Effector memory CD8-positive, alpha-beta T cell (primary cell): ENCODE results near the gene C9orf78.

Experiments
- ATAC-seq: fragments of 150-1000 bp; cut with Tn5 transposase; replicated peaks from 2 replicates; pipeline ENCODE4 v1.10.0; 2021; ENCODE audit warnings: mild to moderate bottlenecking, moderate library complexity
- DNase-seq, 3 experiments: peaks; one replicate each; pipeline ENCODE4 v3.0.0; 2021
- H3K27ac Mint-ChIP-seq, 2 donors: one replicate each; pipeline ENCODE4 v1.8.0; 2022; ENCODE audit warnings: mild to moderate bottlenecking in 2 of 2, mixed read lengths in 2 of 2, moderate library complexity in 2 of 2
- H3K27me3 Mint-ChIP-seq, 2 donors: one replicate each; pipeline ENCODE4 v1.8.0; 2022; ENCODE audit warnings: mixed read lengths in 2 of 2
- H3K36me3 Mint-ChIP-seq: one replicate; pipeline ENCODE4 v1.8.0; 2022; ENCODE audit warnings: mild to moderate bottlenecking, moderate library complexity, mixed read lengths; ENCODE audit not compliant: insufficient read depth
- H3K4me1 Mint-ChIP-seq, 2 donors: one replicate each; pipeline ENCODE4 v1.8.0; 2022; ENCODE audit warnings: low read depth in 2 of 2, mixed read lengths in 2 of 2
- H3K4me3 Mint-ChIP-seq, 2 donors: one replicate each; pipeline ENCODE4 v1.8.0; 2022; ENCODE audit warnings: mild to moderate bottlenecking in 2 of 2, mixed read lengths in 2 of 2, moderate library complexity in 2 of 2
- H3K9me3 Mint-ChIP-seq, 2 donors: one replicate each; pipeline ENCODE4 v1.8.0; 2022; ENCODE audit warnings: mixed read lengths in 2 of 2

Gene C9orf78

DNA sequence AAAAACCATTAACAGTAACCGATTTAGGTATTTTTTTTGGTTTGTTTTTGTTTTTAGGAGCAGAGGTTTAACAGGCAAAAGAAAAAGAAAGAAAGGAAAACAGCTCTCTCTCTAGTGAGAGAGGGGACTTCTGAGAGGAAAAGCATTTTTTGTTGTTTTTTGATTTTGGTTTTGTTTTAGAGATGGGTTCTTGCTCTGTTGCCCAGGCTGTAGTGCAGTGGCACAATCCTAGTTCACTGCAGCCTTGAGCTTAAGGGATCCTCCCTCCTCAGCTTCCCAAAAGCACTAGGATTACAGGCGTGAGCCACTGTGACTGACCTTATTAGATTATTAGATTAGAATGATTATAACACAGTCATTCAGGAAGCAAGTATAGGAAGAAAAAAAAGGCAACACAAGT, 10.3 kb upstream of the C9orf78 start:
- Mint-ChIP-seq H3K4me1 (peaks cover 8 to 15% of the 10 kb centered on the region in 2 donors), H3K27ac (peak overlapping the region; percentile 71 to 88), H3K27me3 (no peaks in the 10 kb centered on the region), H3K4me3 (no peak overlapping the region), H3K36me3 (peaks cover 19% of the 10 kb centered on the region), H3K9me3 (no peaks in the 10 kb centered on the region)
- ATAC-seq (no peak), DNase-seq (no peak)

DNA sequence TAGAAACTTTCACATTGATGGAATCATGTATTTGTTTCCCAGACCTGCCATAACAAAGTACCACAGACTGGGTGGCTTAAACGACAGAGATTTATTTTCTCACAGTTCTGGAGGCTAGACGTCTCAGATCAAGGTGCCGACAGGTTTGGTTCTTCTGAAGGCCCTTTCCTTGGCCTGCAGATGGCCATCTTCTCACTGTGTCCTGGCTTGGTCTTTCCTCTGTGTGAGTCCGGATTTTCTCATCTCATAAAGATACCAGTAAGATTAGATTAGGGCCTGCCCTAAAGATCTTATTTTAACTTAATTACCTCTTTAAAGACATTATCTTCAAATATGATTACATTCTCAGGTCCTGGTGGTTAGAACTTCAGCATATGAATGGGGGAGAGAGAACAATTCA, 6.0 kb upstream of the C9orf78 start:
- no peaks in the 10 kb centered on the region for H3K27me3 Mint-ChIP-seq
- ATAC-seq, result no peak
- H3K4me3 Mint-ChIP-seq, result no peak overlapping the region
- no peak for DNase-seq
- peaks cover 35 to 41% of the 10 kb centered on the region in 2 donors for H3K4me1 Mint-ChIP-seq
- H3K9me3 Mint-ChIP-seq, result no peaks in the 10 kb centered on the region
- peak overlapping the region; percentile 29 to 32 for H3K27ac Mint-ChIP-seq
- H3K36me3 Mint-ChIP-seq, result peaks cover 13% of the 10 kb centered on the region

DNA sequence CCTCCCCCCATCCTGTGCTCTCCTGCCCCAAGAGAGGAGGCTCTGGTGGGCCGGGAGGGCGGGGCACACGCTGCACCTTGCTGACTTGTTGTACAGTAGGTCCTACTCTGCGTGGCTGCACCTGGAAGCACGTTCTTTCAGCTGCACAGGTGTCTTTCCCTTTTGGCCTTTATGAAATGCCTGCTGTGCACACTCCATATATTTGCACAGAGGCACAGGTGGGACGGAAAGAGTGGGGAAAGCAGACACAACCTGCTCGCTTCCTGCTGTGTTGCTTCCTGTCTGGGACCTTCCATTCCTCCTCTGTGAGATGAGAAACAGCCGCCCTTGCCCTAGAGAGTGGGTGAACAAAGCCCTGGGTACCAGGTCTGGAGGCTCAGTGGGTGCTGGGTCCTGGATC, 5.0 kb upstream of the C9orf78 start:
- H3K4me1 Mint-ChIP-seq, result peaks cover 38 to 40% of the 10 kb centered on the region in 2 donors
- H3K4me3 Mint-ChIP-seq, result peak overlapping the region in 1 of 2 donors; percentile 27
- peaks cover 19% of the 10 kb centered on the region for H3K36me3 Mint-ChIP-seq
- H3K27me3 Mint-ChIP-seq, result no peaks in the 10 kb centered on the region
- ATAC-seq, result no peak
- no peaks in the 10 kb centered on the region for H3K9me3 Mint-ChIP-seq
- DNase-seq, result no peak
- peak overlapping the region in 1 of 2 donors; percentile 44 for H3K27ac Mint-ChIP-seq

DNA sequence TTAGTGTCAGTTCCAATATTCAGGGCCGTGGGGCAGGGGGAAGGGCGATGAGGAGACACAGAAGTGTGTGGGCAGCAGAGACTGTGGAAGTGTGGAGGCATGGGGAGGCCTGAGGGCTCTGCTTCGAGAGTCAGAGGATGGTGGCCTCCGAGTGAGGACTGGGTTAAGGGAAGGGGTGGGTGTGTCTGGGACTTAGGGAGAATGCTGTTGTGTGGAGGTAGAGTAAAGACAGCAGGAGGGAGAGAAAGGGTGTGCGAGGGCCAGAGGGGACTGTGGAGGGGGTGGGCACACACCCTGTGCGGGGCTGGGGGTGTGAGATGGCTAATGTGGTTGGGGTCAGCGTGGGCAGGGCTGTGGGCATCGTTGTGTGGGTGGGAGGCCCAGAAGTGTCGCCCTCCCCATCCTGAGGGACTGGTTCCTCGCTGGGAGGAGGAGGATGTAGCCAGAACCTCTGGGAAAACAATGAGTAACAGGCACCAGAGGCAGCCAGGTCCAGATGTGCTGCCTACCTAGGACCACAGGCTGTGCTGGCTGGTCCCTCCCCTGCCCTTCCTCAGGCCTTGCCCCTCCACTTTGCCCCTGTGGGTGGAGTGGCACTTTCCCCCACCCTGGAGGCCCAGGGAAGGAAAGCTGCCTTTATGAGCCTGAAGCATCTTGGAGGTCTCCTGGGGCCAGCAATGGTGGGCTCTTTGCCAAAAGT, 4.4 kb upstream of the C9orf78 start:
- Mint-ChIP-seq H3K9me3 (no peaks in the 10 kb centered on the region), H3K27me3 (no peaks in the 10 kb centered on the region), H3K36me3 (peaks cover 25% of the 10 kb centered on the region), H3K27ac (peak overlapping the region; percentile 44 to 52), H3K4me1 (peaks cover 43 to 46% of the 10 kb centered on the region in 2 donors), H3K4me3 (peak overlapping the region; percentile 54 to 70)
- DNase-seq (no peak), ATAC-seq (no peak)

DNA sequence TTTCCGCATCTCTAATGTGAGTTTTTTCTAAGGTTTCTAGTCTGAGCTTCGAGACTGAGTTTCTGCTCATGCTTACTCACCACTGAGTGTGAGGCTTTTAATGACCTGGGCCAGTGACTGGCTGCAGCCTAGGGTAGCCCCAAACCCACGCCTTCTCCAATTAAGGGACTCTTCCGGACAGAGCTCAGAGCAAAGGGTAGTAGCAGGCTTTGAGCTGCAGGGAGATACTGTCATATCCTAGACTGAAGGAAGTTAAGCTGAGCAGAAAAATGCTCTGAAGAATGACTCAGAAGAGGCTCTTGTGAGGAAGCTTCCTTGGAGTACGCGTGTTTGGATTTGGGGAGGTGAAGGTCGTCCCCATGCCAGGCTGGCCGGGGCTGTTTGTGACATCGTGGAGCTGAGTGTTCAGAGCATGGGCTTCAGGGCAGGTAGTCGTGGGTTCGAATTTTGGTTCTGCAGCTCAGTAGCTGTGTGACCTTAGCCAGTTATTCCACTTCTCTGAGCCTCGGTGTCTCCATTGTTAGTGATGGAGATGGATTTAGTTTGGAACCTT, 3.7 kb upstream of the C9orf78 start:
- Mint-ChIP-seq H3K4me3 (peak overlapping the region; percentile 54 to 70), H3K36me3 (peaks cover 31% of the 10 kb centered on the region), H3K4me1 (peaks cover 50 to 51% of the 10 kb centered on the region in 2 donors), H3K9me3 (no peaks in the 10 kb centered on the region), H3K27ac (peak overlapping the region; percentile 30 to 52), H3K27me3 (no peaks in the 10 kb centered on the region)
- ATAC-seq (no peak), DNase-seq (no peak)

DNA sequence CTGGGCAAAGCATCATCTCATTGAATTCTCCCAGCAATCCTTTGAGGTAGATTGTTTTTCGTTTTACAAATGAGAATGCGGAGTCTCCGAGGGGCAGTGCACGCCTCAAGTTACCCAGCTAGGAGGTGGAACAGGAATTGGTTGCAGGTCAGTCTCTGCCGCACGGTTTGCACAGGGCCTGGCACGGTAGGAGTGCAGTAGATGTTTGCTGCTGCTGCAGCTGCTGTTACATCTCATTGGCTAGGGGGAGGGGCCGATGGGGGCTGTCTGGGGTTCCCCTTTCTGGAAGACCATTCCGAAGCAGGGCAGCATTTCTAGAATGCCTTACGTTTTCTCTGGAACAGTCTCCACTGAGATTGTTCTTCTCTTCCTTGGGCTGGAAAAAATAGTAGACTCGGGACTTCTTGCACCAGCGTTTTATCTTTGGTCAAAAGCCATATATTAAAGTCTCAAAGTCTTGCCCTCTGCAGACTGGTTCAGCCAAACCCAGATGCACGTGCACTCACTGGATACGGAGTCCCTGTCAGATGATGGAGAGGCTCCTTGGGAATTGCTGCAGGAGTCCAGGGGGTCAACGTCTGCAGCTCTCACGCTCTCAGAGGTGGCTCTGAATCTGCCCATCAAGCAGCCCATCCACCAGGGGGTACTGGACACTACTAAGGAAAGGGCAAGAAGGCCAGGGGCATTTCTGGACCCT, 1.4 kb upstream of the C9orf78 start:
- peak in 2 of 3 experiments; percentile 8 to 11 for DNase-seq
- peak overlapping the region; percentile 94 to 98 for H3K27ac Mint-ChIP-seq
- no peaks in the 10 kb centered on the region for H3K9me3 Mint-ChIP-seq
- peak overlapping the region; percentile 92 to 99 for H3K4me3 Mint-ChIP-seq
- H3K27me3 Mint-ChIP-seq, result no peaks in the 10 kb centered on the region
- H3K36me3 Mint-ChIP-seq, result peaks cover 52% of the 10 kb centered on the region
- no peak for ATAC-seq
- H3K4me1 Mint-ChIP-seq, result peaks cover 54 to 58% of the 10 kb centered on the region in 2 donors

DNA sequence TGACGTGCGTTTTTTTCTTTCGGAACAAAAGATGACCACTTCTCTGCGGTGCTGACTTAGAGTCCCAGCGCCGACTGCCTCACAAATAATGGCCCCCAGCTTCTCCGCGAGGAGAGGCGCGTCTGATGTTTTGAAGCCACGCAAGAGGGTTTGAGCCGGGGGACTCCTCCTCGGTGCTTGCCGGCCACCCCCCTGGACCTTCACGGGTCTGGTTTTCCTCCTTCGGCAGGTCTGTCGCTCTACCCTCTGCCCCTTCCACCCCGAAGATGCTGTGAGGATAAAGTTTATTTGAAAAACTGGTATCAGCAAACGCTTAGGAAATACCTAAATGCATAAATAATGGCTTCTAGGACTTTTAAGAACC, 767 bp upstream of the C9orf78 start:
- H3K4me1 Mint-ChIP-seq, result peaks cover 50 to 58% of the 10 kb centered on the region in 2 donors
- ATAC-seq, result peak; percentile 3
- H3K4me3 Mint-ChIP-seq, result peak overlapping the region; percentile 92 to 99
- peaks cover 58% of the 10 kb centered on the region for H3K36me3 Mint-ChIP-seq
- no peaks in the 10 kb centered on the region for H3K9me3 Mint-ChIP-seq
- no peaks in the 10 kb centered on the region for H3K27me3 Mint-ChIP-seq
- no peak for DNase-seq
- H3K27ac Mint-ChIP-seq, result peak overlapping the region; percentile 94 to 98

DNA sequence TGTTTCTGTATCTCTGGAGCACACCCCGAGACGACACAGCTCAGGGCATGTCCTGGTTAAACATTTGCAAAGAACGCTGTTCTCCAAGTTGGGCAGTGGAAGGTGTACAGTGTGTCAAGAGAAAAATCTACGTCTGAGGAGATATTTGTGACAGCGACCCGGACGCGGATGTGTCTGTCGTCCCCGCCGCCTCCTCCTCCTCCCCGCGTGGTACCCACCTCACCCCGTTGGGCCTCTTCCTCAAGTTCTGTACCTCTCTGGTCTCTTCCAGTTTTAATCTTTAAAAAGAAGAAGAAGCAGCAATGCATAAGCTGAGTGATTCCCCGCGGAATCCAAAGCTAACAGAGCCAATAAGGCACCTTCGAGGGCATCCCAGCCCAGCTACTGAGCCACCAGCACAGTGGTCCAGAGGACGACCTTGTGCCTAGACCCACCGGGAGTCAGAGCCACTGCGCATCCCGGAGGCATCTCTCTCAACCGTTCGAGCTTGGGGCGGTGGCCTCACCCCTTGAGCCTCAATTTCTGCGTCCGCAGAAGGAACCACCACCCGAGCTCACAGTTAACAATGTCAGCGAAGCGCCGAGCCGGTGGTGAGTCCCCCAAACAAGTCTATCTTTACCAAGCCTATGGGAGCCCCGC, 467 bp downstream of the C9orf78 start:
- H3K36me3 Mint-ChIP-seq, result peaks cover 70% of the 10 kb centered on the region
- DNase-seq (peak; percentile 29 to 52 (median 31)), ATAC-seq (peak; percentile 28)
- H3K9me3 Mint-ChIP-seq, result no peaks in the 10 kb centered on the region
- peaks cover 44 to 58% of the 10 kb centered on the region in 2 donors for H3K4me1 Mint-ChIP-seq
- no peaks in the 10 kb centered on the region for H3K27me3 Mint-ChIP-seq
- peak overlapping the region; percentile 94 to 98 for H3K27ac Mint-ChIP-seq
- H3K4me3 Mint-ChIP-seq, result peak overlapping the region; percentile 92 to 99

DNA sequence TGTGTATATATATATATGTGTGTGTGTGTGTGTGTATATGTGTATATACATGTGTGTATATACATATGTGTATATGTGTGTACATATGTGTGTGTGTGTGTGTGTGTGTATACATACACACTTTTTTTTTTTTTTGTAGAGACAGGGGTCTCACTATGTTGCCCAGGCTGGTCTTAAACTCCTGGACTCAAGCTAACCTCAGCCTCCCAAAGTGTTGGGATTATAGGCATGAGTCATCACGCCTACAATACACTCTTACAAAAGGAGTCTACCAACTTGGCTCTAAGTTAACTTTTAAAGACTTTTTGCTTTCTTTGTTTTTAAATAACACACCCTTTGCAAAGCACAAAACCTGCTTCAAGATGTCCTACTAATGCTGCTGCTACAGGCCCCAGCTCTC, 2.1 kb downstream of the C9orf78 start:
- DNase-seq (no peak), ATAC-seq (no peak)
- Mint-ChIP-seq H3K4me3 (peak overlapping the region; percentile 11 to 92), H3K4me1 (peaks cover 33 to 47% of the 10 kb centered on the region in 2 donors), H3K36me3 (peaks cover 79% of the 10 kb centered on the region), H3K27ac (no peak overlapping the region), H3K9me3 (no peaks in the 10 kb centered on the region), H3K27me3 (no peaks in the 10 kb centered on the region)

DNA sequence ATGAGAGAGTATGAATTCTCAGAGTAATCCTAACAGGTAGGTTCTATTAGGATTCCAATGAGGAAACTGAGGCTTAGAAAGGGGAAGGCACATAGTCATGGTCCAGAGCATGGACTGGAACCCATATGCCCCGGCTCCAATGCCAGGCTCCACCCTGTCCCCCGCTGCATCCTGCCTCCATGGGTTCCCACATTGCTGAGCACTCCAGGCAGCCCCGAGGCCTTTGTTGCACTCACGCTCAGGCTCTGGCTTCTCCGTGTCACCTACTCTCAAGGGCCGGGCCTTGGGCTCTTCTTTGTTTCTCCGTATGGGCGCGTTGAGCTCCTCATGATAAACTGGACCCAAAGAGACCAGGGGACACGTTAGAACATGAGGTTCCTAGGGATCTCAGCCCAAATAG, 6.1 kb downstream of the C9orf78 start:
- ATAC-seq (no peak), DNase-seq (no peak)
- no peaks in the 10 kb centered on the region for H3K9me3 Mint-ChIP-seq
- H3K4me3 Mint-ChIP-seq, result no peak overlapping the region
- H3K27ac Mint-ChIP-seq, result peak overlapping the region in 1 of 2 donors; percentile 26
- H3K36me3 Mint-ChIP-seq, result peaks cover 72% of the 10 kb centered on the region
- no peaks in the 10 kb centered on the region for H3K27me3 Mint-ChIP-seq
- H3K4me1 Mint-ChIP-seq, result peaks cover 5 to 13% of the 10 kb centered on the region in 2 donors

DNA sequence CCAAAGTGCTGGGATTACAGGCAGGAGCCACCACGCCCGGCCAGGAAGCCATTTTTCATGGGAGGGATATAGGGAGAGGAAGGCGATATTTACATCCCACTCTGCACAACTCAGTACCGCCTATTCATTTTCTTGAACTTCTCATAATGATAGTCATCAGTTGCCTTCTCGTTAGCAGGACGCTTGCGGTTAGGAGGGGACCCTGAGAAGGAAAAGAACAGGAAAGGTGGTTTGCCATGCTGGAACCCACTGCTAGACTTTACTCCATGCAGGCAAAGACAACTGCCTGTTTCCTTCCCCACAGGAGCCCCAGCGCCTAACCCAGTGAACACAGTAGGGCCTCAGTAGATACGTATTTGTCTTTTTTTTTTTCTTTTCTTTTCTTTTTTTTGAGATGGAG, 7.0 kb downstream of the C9orf78 start:
- Mint-ChIP-seq H3K9me3 (no peaks in the 10 kb centered on the region), H3K27me3 (no peaks in the 10 kb centered on the region), H3K36me3 (peaks cover 70% of the 10 kb centered on the region), H3K4me1 (peaks cover 1 to 8% of the 10 kb centered on the region in 2 donors), H3K27ac (no peak overlapping the region), H3K4me3 (no peak overlapping the region)
- DNase-seq (no peak), ATAC-seq (no peak)

DNA sequence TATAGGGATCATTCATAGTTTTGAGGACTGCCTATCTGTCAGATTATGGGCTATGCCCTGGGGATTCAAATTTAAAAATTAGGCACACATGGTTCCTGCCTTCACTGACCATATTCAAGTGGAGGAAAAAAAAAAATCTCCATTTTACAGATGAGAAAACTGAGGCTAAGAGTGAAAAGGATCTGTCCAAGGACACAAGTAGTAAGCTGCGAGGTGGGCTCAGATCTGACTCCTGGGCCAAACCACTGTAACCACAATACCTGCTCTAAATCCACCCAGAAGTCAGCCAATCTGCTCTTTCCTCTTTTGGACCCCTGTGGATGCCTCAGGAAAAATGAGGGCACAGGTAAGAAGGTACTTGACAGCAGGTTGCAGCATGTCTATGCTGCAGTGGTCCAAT, 8.3 kb downstream of the C9orf78 start:
- H3K36me3 Mint-ChIP-seq, result peaks cover 66% of the 10 kb centered on the region

DNA sequence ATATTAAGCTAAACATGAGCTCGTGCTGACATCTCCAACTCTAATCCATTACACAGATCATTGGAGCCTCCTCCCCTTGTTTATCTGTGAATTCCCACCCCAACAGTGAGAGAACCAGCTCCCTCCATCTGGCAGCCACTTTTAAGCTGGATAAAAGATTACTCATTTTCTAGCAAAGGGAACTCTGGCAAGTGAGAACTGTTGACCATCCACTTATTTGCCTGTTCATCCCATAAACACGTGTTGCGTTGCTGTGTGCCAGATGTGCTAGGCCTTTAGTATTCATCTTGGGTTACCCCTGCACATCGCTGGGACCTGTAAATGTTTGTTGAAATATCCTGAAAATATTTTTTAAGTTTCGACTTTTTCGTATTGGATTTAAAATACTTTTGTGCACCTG, 8.7 kb downstream of the C9orf78 start:
- ATAC-seq (no peak), DNase-seq (no peak)
- Mint-ChIP-seq H3K9me3 (no peaks in the 10 kb centered on the region), H3K27ac (no peak overlapping the region), H3K27me3 (no peaks in the 10 kb centered on the region), H3K36me3 (peaks cover 66% of the 10 kb centered on the region), H3K4me1 (peaks cover 6 to 15% of the 10 kb centered on the region in 2 donors), H3K4me3 (no peak overlapping the region)

More for the DNA sequence above, 8.3 kb downstream of the C9orf78 start:
- H3K4me1 Mint-ChIP-seq, result peaks cover 6 to 15% of the 10 kb centered on the region in 2 donors
- H3K9me3 Mint-ChIP-seq, result no peaks in the 10 kb centered on the region
- DNase-seq, result no peak
- no peak for ATAC-seq
- no peaks in the 10 kb centered on the region for H3K27me3 Mint-ChIP-seq
- no peak overlapping the region for H3K4me3 Mint-ChIP-seq
- no peak overlapping the region for H3K27ac Mint-ChIP-seq
